Gastrocnemius medialis (tissue), 4 donors: ENCODE measurements around the gene CD34.

ENCODE experiments used
- POLR2A ChIP-seq, 2 donors: fragments of 450-650 bp; IDR thresholded peaks; one replicate each; pipeline ENCODE4 v1.6.1; 2017; ENCODE audit warnings: antibody characterized with exemption in 2 of 2, mild to moderate bottlenecking in 2 of 2, moderate library complexity in 2 of 2
- TF ChIP-seq, protein P1 (sequence below), 5 experiments: fragments of 450-650 bp in 3 of 5; fragments of 200-600 bp in 2 of 5; sonication (generic) in 2 of 5; IDR thresholded peaks in 4 of 5; conservative IDR thresholded peaks in 1 of 5; 1 replicate in 4 of 5; 2 replicates in 1 of 5; pipeline ENCODE4 v1.5.1; 2016 to 2019; ENCODE audit warnings: antibody characterized with exemption in 5 of 5, mild to moderate bottlenecking in 3 of 5, moderate library complexity in 3 of 5

DNA sequence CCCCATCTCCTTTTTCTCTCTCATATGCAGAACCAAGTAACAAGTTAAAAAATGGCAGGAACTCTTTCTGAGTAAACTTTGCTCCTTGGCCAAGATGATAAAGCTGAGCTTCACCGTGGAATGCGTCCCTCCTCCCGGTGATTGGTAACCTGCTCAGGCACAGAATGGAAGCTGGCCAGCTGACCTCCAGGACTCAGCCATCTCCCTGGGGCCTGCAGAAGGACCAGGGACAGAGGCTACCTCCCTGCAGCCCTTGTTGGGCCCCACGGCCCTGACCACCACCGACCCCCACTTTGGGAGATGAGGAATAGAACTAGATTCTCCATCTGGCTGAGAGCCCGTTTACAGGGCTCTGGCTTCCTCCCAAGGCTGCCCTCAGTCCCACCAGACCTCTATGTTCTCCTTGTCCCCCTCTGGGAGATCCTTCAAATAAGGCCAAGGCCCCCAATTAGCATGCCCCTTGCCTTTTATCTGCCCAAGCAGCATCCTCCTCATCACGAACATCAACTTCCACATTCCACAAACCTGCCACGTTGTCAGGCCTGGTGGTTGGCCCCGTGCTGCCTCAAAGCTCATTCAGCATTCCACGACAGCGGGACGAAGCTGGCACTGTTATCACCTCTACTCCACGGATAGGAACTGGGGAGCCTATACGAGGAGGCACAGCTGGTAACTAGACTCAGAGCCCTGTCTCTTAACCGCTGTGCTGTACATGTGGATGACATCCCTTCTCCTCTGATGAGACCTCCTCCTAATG is 74.2 kb downstream of the CD34 start:
- TF ChIP-seq, protein P1, sequence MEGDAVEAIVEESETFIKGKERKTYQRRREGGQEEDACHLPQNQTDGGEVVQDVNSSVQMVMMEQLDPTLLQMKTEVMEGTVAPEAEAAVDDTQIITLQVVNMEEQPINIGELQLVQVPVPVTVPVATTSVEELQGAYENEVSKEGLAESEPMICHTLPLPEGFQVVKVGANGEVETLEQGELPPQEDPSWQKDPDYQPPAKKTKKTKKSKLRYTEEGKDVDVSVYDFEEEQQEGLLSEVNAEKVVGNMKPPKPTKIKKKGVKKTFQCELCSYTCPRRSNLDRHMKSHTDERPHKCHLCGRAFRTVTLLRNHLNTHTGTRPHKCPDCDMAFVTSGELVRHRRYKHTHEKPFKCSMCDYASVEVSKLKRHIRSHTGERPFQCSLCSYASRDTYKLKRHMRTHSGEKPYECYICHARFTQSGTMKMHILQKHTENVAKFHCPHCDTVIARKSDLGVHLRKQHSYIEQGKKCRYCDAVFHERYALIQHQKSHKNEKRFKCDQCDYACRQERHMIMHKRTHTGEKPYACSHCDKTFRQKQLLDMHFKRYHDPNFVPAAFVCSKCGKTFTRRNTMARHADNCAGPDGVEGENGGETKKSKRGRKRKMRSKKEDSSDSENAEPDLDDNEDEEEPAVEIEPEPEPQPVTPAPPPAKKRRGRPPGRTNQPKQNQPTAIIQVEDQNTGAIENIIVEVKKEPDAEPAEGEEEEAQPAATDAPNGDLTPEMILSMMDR (IDR thresholded peaks at IDR 0.05 in 4 of 5, conservative IDR thresholded peaks at IDR 0.05 in 1 of 5): no peak
- TF ChIP-seq POLR2A (IDR thresholded peaks at IDR 0.05): no peak
